Naive thymus-derived CD8-positive, alpha-beta T cell (primary cell): ENCODE results near the gene GLB1L3. TPM values are rescaled to one million over a fixed set of nuclear protein-coding genes. Genes with fewer than 3 reads are reported as not detected.

ENCODE experiments used
- ATAC-seq, 2 donors: fragments of 150-1000 bp; cut with Tn5 transposase in 1 of 2; sonication (Bioruptor Pico), chemical (Tn5 transposase) in 1 of 2; 1 replicate in 1 of 2; 2 replicates in 1 of 2; pipeline ENCODE4 v1.10.0; 2021; ENCODE audit warnings: mild to moderate bottlenecking in 2 of 2, moderate library complexity in 2 of 2
- POLR2A ChIA-PET: fragments of 350-600 bp; sonication (Branson Sonifier 250); formaldehyde crosslinking; loops from one replicate; lab custom pipeline; 2021; ENCODE audit warnings: antibody characterized with exemption; lab: Charles Lee
- DNase-seq, 10 donors: peaks; one replicate each; pipeline versions ENCODE4 v3.0.0 to v3.0.0-alpha.2; 2020 to 2022
- H3K27ac Mint-ChIP-seq, 10 donors: one replicate each; pipeline ENCODE4 v1.8.0; 2020 to 2022; ENCODE audit warnings: mild to moderate bottlenecking in 10 of 10, mixed read lengths in 10 of 10, moderate library complexity in 4 of 10, inconsistent platforms in 1 of 10
- H3K27me3 Mint-ChIP-seq, 5 donors: one replicate each; pipeline ENCODE4 v1.8.0; 2021 to 2022; ENCODE audit warnings: mixed read lengths in 5 of 5
- H3K36me3 Mint-ChIP-seq, 3 donors: one replicate each; pipeline ENCODE4 v1.8.0; 2020 to 2022; ENCODE audit warnings: mixed read lengths in 3 of 3, mild to moderate bottlenecking in 2 of 3, inconsistent platforms in 1 of 3
- H3K4me1 Mint-ChIP-seq, 4 donors: one replicate each; pipeline ENCODE4 v1.8.0; 2021 to 2022; ENCODE audit warnings: mixed read lengths in 4 of 4
- H3K4me3 Mint-ChIP-seq, 10 donors: one replicate each; pipeline ENCODE4 v1.8.0; 2020 to 2022; ENCODE audit warnings: mild to moderate bottlenecking in 10 of 10, mixed read lengths in 10 of 10, moderate library complexity in 6 of 10, inconsistent platforms in 1 of 10
- H3K9me3 Mint-ChIP-seq, 9 donors: one replicate each; pipeline ENCODE4 v1.8.0; 2020 to 2022; ENCODE audit warnings: mixed read lengths in 9 of 9, mild to moderate bottlenecking in 3 of 9, inconsistent platforms in 1 of 9, moderate library complexity in 1 of 9
- polyA plus RNA-seq, 3 donors: library from polyadenylated mRNA; unstranded; fragments of 300-500 nt; fragmentation: Illumina TruSeq; gene quantifications; one replicate each; pipeline ENCODE4 v1.2.3, GENCODE V29; 2021
- total RNA-seq, 8 experiments: library from RNA in 2 of 8; stranded (reverse) in 2 of 8; gene quantifications; one replicate each; pipeline ENCODE4 v1.2.3 and lab custom pipeline; 2021 to 2026

GLB1L3 gene
- total and polyA plus RNA-seq, 5 experiments from 2014 or later = 1.2 to 2.5 (median 2.0) TPM

GRCh38 chr11:134266440-134266839 lies 9.7 kb upstream of the GLB1L3 start:
- H3K9me3 Mint-ChIP-seq = no peaks in the 10 kb centered on the region
- DNase-seq = no peak
- H3K27ac Mint-ChIP-seq = peak overlapping the region in 6 of 10 donors; percentile 9 to 67 (median 62)
- H3K4me3 Mint-ChIP-seq = no peak overlapping the region
- peaks cover 0 to 22% (median 0%) of the 10 kb centered on the region in 3 donors for H3K36me3 Mint-ChIP-seq
- peaks cover 0 to 7% (median 0%) of the 10 kb centered on the region in 5 donors for H3K27me3 Mint-ChIP-seq
- POLR2A ChIA-PET = no interaction called here
- peaks cover 16 to 25% (median 21%) of the 10 kb centered on the region in 4 donors for H3K4me1 Mint-ChIP-seq
- ATAC-seq = no peak

- DNase-seq = no peak
- H3K9me3 Mint-ChIP-seq = no peaks in the 10 kb centered on the region
- H3K36me3 Mint-ChIP-seq = peaks cover 0 to 22% (median 0%) of the 10 kb centered on the region in 3 donors
- POLR2A ChIA-PET = interaction anchor here (0.6 kb wide), 1 partner anchor 70 kb away, joined by 5 read pairs; no protein-coding TSS in a partner anchor
- peak overlapping the region in 7 of 10 donors; percentile 9 to 67 (median 35) for H3K27ac Mint-ChIP-seq
- H3K4me1 Mint-ChIP-seq = peaks cover 17 to 28% (median 23%) of the 10 kb centered on the region in 4 donors
- H3K4me3 Mint-ChIP-seq = no peak overlapping the region
- ATAC-seq = no peak
- peaks cover 0 to 8% (median 0%) of the 10 kb centered on the region in 5 donors for H3K27me3 Mint-ChIP-seq
Measured at GRCh38 chr11:134266841-134267251, 9.3 kb upstream of the GLB1L3 start.

GRCh38 chr11:134267461-134267860 lies 8.7 kb upstream of the GLB1L3 start:
- no peak overlapping the region for H3K4me3 Mint-ChIP-seq
- H3K9me3 Mint-ChIP-seq = no peaks in the 10 kb centered on the region
- peaks cover 0 to 11% (median 0%) of the 10 kb centered on the region in 5 donors for H3K27me3 Mint-ChIP-seq
- H3K36me3 Mint-ChIP-seq = peaks cover 0 to 17% (median 0%) of the 10 kb centered on the region in 3 donors
- DNase-seq = no peak
- ATAC-seq = no peak
- POLR2A ChIA-PET = interaction anchor here (0.6 kb wide), 1 partner anchor 71 kb away, joined by 5 read pairs; no protein-coding TSS in a partner anchor
- H3K4me1 Mint-ChIP-seq = peaks cover 18 to 28% (median 21%) of the 10 kb centered on the region in 4 donors
- H3K27ac Mint-ChIP-seq = peak overlapping the region in 3 of 10 donors; percentile 9 to 57 (median 35)

GRCh38 chr11:134267966-134268365 lies 8.2 kb upstream of the GLB1L3 start:
- peak overlapping the region in 3 of 10 donors; percentile 70 to 84 (median 72) for H3K27ac Mint-ChIP-seq
- no peak for DNase-seq
- H3K4me1 Mint-ChIP-seq = peaks cover 20 to 33% (median 25%) of the 10 kb centered on the region in 4 donors

GRCh38 chr11:134270250-134270714 lies 5.9 kb upstream of the GLB1L3 start:
- H3K9me3 Mint-ChIP-seq = no peaks in the 10 kb centered on the region
- ATAC-seq (peak; percentile 35 to 44), DNase-seq (peak in 3 of 10 donors; percentile 21 to 32 (median 26))
- peaks cover 0 to 19% (median 0%) of the 10 kb centered on the region in 5 donors for H3K27me3 Mint-ChIP-seq
- H3K27ac Mint-ChIP-seq = peak overlapping the region in 6 of 10 donors; percentile 3 to 76 (median 37)
- H3K4me1 Mint-ChIP-seq = peaks cover 26 to 49% (median 47%) of the 10 kb centered on the region in 4 donors
- peaks cover 0 to 3% (median 0%) of the 10 kb centered on the region in 3 donors for H3K36me3 Mint-ChIP-seq
- H3K4me3 Mint-ChIP-seq = peak overlapping the region in 8 of 10 donors; percentile 4 to 50 (median 16)
- POLR2A ChIA-PET = interaction anchor here (2.8 kb wide), 1 partner anchor 46 kb away, joined by 7 read pairs; the partner anchor contains the start of gene VPS26B

More at GRCh38 chr11:134267966-134268365, 8.2 kb upstream of the GLB1L3 start:
- H3K4me3 Mint-ChIP-seq = no peak overlapping the region
- no peaks in the 10 kb centered on the region for H3K9me3 Mint-ChIP-seq
- H3K36me3 Mint-ChIP-seq = peaks cover 0 to 16% (median 0%) of the 10 kb centered on the region in 3 donors
- no peak for ATAC-seq
- H3K27me3 Mint-ChIP-seq = peaks cover 0 to 14% (median 0%) of the 10 kb centered on the region in 5 donors
- POLR2A ChIA-PET = no interaction called here

GRCh38 chr11:134271978-134272377 lies 4.2 kb upstream of the GLB1L3 start:
- POLR2A ChIA-PET = no interaction called here
- no peak overlapping the region for H3K4me3 Mint-ChIP-seq
- peaks cover 24 to 59% (median 51%) of the 10 kb centered on the region in 4 donors for H3K4me1 Mint-ChIP-seq
- ATAC-seq (no peak), DNase-seq (no peak)
- H3K36me3 Mint-ChIP-seq = no peaks in the 10 kb centered on the region
- H3K9me3 Mint-ChIP-seq = no peaks in the 10 kb centered on the region
- H3K27me3 Mint-ChIP-seq = peaks cover 0 to 24% (median 0%) of the 10 kb centered on the region in 5 donors
- H3K27ac Mint-ChIP-seq = peak overlapping the region in 1 of 10 donors; percentile 11

GRCh38 chr11:134272381-134273316 lies 3.5 kb upstream of the GLB1L3 start:
- POLR2A ChIA-PET = interaction anchor here (0.7 to 4.7 kb wide), 4 partner anchors 19 to 48 kb away, joined by 3 to 41 read pairs (median 4); partner anchors contain the start of genes ACAD8, NCAPD3 and VPS26B
- Mint-ChIP-seq H3K27me3 (peaks cover 0 to 27% (median 0%) of the 10 kb centered on the region in 5 donors), H3K4me3 (peak overlapping the region in 3 of 10 donors; percentile 0 to 34 (median 22)), H3K9me3 (no peaks in the 10 kb centered on the region), H3K27ac (peak overlapping the region in 4 of 10 donors; percentile 33 to 72 (median 48)), H3K4me1 (peaks cover 27 to 64% (median 53%) of the 10 kb centered on the region in 4 donors), H3K36me3 (no peaks in the 10 kb centered on the region)
- DNase-seq (no peak), ATAC-seq (no peak)

GRCh38 chr11:134273317-134273712 lies 2.9 kb upstream of the GLB1L3 start:
- Mint-ChIP-seq H3K4me1 (peaks cover 25 to 64% (median 53%) of the 10 kb centered on the region in 4 donors), H3K36me3 (no peaks in the 10 kb centered on the region)

GRCh38 chr11:134275188-134275533 lies 1.0 kb upstream of the GLB1L3 start:
- POLR2A ChIA-PET = interaction anchor here (4.7 kb wide), 1 partner anchor 51 kb away, joined by 41 read pairs; the partner anchor contains the start of genes NCAPD3 and VPS26B
- Mint-ChIP-seq H3K27me3 (peaks cover 0 to 37% (median 0%) of the 10 kb centered on the region in 5 donors), H3K4me1 (peaks cover 23 to 60% (median 50%) of the 10 kb centered on the region in 4 donors), H3K36me3 (peaks cover 0 to 3% (median 0%) of the 10 kb centered on the region in 3 donors), H3K9me3 (peaks cover 0 to 11% (median 0%) of the 10 kb centered on the region in 9 donors), H3K4me3 (peak overlapping the region; percentile 86 to 99 (median 94)), H3K27ac (peak overlapping the region; percentile 64 to 95 (median 92))
- ATAC-seq (no peak), DNase-seq (no peak)

More at GRCh38 chr11:134273317-134273712, 2.9 kb upstream of the GLB1L3 start:
- DNase-seq (no peak), ATAC-seq (no peak)
- peak overlapping the region in 2 of 10 donors; percentile 5 to 43 for H3K27ac Mint-ChIP-seq
- peaks cover 0 to 27% (median 0%) of the 10 kb centered on the region in 5 donors for H3K27me3 Mint-ChIP-seq
- POLR2A ChIA-PET = interaction anchor here (0.7 to 4.7 kb wide), 6 partner anchors 20 to 89 kb away, joined by 3 to 41 read pairs (median 4); partner anchors contain the start of genes ACAD8, NCAPD3 and VPS26B
- H3K9me3 Mint-ChIP-seq = peaks cover 0 to 2% (median 0%) of the 10 kb centered on the region in 9 donors
- H3K4me3 Mint-ChIP-seq = peak overlapping the region in 4 of 10 donors; percentile 0 to 99 (median 32)

GRCh38 chr11:134276396-134277182 lies 410 bp downstream of the GLB1L3 start:
- DNase-seq (no peak), ATAC-seq (peak in 1 of 2 donors; percentile 1)
- Mint-ChIP-seq H3K9me3 (peaks cover 0 to 11% (median 0%) of the 10 kb centered on the region in 9 donors), H3K27ac (peak overlapping the region in 6 of 10 donors; percentile 58 to 95 (median 90)), H3K36me3 (peaks cover 0 to 3% (median 0%) of the 10 kb centered on the region in 3 donors), H3K4me1 (peaks cover 14 to 46% (median 38%) of the 10 kb centered on the region in 4 donors), H3K27me3 (peaks cover 0 to 37% (median 0%) of the 10 kb centered on the region in 5 donors), H3K4me3 (peak overlapping the region; percentile 86 to 99 (median 94))
- POLR2A ChIA-PET = interaction anchor here (1.8 to 4.7 kb wide), 2 partner anchors 22 to 52 kb away, joined by 10 to 41 read pairs; partner anchors contain the start of genes ACAD8, NCAPD3 and VPS26B
